Raji (cell line): ENCODE results near the gene KATNB1.

ENCODE experiments used
- POLR2A ChIP-seq: IDR thresholded peaks from 2 replicates; pipeline ENCODE4 v1.6.1; 2011; ENCODE audit warnings: low read depth, low read length, control low read depth; ENCODE audit not compliant: insufficient read depth

KATNB1 gene

GRCh38 chr16:57754354-57755060 is 18.9 kb downstream of the KATNB1 start:
- no peak for TF ChIP-seq POLR2A

- no peak for TF ChIP-seq POLR2A
These were observed 19.6 kb downstream of the KATNB1 start for GRCh38 chr16:57755061-57755684.

- no peak for TF ChIP-seq POLR2A
These were observed 20.3 kb downstream of the KATNB1 start for GRCh38 chr16:57755726-57756423.

GRCh38 chr16:57756424-57757325 is 21.1 kb downstream of the KATNB1 start:
- TF ChIP-seq POLR2A, result no peak

GRCh38 chr16:57757326-57757786 is 21.8 kb downstream of the KATNB1 start:
- no peak for TF ChIP-seq POLR2A

- no peak for TF ChIP-seq POLR2A
These were observed 22.3 kb downstream of the KATNB1 start for GRCh38 chr16:57757883-57758282.

- TF ChIP-seq POLR2A, result no peak
These were observed 23.0 kb downstream of the KATNB1 start for GRCh38 chr16:57758331-57759117.

GRCh38 chr16:57759131-57759530 is 23.6 kb downstream of the KATNB1 start:
- TF ChIP-seq POLR2A, result no peak

GRCh38 chr16:57759541-57760356 is 24.2 kb downstream of the KATNB1 start:
- no peak for TF ChIP-seq POLR2A

GRCh38 chr16:57760357-57761160 is 25.0 kb downstream of the KATNB1 start:
- no peak for TF ChIP-seq POLR2A

- TF ChIP-seq POLR2A, result no peak
These were observed 25.7 kb downstream of the KATNB1 start for GRCh38 chr16:57761301-57761700.

GRCh38 chr16:57761957-57762356 is 26.4 kb downstream of the KATNB1 start:
- TF ChIP-seq POLR2A, result no peak

GRCh38 chr16:57762365-57763040 is 26.9 kb downstream of the KATNB1 start:
- TF ChIP-seq POLR2A, result no peak
